NCI-H748 (cell line): ENCODE data around the gene CHRNA4.
"Not testable (repeated sequence)": the region's sequence is repeated elsewhere in the genome, so short reads cannot be mapped to it uniquely, and the experiment has no call there.

Experiments
- DNase-seq: peaks from one replicate; lab custom pipeline; 2025; ENCODE audit not compliant: unreplicated experiment; lab: John Stamatoyannopoulos, UW

Gene CHRNA4

DNA sequence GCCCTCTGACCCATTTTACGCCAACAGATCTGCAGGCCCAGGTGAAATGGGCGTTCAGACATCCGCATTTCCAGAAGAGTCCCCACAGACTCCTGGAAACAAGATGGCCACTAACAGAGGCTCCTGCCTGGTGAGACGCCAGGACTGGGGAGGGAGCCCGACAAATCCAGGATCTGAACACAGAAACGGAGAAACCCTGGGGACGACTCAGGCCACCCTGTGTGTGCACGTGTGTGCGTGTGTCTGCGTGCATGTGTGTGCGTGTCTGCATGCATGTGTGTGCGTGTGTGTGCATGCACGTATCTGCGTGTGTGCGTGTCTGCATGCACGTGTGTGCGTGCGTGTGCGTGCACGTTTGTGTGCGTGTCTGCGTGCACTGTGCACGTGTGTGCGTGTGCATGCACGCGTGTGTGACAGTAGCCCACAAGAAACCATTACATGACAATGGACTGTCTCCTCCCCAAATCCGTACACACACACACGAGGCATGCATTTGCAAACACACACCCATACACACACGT lies 24.9 kb downstream of the CHRNA4 start:
- no peak for DNase-seq

DNA sequence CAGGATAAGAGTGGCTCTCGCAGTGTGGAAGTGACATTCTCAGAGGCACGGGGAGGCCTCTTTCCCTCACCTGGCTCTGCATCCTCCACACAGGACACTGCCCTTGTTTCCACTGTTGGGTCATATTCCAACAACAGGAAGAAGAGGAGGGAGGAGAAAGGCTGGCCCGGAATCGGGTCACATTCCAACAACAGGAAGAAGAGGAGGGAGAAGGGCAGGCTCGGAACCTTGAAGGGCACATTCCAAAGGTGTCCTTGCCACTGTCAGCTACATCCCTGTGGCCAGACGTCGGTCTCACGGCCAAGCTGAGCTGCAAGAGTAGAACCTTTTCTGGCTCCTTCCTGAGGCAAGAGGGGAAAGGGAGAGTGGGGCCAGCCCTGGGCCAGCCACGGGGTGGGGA lies 25.4 kb downstream of the CHRNA4 start:
- DNase-seq: no peak

DNA sequence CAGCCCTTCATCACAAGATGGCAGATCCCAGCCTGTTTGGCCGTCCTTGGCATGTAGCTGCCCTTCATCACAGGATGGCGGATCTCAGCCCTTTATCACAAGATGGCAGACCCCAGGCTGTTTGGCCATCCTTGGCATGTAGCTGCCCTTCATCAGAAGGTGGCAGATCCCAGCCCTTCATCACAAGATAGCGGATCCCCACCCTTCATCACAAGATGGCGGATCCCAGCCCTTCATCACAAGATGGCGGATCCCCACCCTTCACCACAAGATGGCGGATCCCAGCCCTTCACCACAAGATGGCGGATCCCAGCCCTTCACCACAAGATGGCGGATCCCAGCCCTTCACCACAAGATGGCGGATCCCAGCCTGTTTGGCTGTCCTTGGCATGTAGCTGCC lies 26.1 kb downstream of the CHRNA4 start:
- not testable (repeated sequence) for DNase-seq

DNA sequence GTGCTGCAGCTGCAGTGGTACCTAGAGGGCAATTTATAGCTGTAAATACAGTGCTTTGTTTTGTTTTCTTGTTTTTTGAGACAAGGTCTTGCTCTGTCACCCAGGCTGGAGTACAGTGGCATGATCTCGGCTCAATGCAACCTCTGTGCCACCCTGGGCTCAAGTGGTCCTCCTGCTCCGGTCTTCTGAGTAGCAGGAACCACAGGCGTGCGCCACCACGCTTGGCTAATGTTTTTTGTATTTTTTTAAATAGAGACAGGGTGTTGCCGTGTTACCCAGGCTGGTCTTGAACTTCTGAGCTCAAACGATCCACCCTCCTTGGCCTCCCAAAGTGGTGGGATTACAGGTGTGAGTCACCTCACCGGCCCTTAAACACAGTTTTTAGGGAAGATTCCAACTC lies 26.8 kb downstream of the CHRNA4 start:
- DNase-seq: no peak

GRCh38 chr20:63333241-63333836 lies 27.8 kb downstream of the CHRNA4 start:
- no peak for DNase-seq

DNA sequence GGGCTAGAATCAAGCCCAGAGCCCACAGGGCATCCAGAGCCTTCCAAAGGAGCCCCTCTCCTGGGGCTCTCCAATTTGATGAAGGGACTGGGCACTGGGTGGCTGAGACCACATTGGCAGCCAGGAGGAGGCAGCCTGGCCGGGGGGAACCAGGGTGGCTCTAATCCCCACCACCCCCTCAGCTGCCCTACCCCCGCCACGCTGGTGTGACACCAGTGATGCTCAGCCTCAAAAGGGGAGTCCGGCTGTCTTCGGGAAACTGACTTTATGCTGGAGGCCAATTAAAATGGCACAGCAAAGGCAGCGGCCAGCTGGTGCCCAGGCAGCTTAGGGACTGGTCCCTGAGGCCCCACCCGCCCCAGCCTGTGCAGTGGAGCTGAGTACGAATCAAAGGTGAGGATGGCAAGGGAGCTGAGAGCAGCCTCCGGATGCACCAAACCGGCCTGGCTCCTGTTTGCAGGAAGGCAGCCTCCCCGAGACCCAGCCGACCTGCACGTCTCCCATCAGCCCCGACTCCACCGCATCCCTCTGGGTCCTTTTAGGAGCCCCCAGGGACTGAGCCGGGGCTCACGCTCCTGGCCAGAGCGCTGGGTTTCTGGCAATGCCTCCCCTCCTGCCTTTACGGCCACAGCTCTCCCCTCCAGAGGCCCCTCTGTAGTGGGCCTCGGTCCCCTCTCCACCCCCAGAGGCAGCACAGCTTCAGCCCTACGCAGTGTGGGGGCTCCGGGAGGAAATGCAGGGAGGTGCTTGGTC lies 28.5 kb downstream of the CHRNA4 start:
- no peak for DNase-seq

GRCh38 chr20:63331741-63332400 lies 29.3 kb downstream of the CHRNA4 start:
- DNase-seq: no peak

DNA sequence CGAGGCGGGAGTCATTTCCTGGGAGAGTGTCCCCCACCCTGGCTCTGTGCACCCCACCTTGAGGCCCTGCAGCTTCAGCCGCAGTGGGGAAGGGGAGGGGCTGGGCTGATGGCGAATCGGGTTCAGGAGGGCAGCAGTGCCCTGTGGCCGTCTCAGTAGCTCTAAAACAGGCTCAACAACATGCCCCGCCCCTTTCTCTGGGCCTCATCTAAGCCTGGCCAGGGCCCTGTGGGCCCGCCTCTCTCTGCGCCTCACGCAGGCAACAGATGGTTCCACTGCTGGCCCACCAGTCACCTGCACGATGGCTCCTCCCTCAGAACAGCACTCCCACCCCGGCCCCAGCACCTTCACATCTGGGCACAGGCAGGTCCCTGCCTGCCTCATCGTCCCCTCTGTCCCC lies 30.2 kb downstream of the CHRNA4 start:
- DNase-seq: no peak

DNA sequence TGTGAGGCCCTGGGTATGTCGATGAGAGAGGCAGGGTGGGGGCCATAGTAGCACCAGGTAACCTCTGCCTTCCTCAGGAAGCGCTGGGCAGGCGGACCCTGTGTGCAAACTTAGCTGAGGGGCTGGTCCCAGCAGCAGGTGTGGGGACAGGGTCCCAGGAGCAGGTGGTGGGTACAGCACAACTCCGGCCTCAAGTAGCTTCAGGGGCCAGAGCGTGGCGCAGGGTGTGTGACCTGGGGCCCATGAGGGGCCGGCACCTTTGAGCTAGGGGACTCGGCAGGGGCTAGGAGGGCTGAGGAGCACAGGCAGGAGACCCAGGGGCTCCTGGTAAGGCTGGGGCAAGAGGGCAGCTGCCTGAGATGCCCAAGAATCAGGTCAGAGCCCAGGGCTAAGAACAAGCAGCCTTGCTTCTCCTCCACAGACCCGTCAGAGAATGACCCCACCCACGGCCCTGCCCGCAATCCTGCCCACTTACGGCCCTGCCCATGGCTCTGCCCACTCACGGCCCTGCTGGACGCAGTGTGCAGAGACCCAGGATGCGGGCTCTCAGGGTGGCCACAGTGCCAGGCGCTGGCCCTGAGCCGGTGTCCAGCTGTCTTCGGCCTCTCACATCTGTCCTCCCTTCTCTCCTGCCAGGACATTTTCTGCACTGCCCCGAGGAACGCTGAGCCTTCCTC lies 30.9 kb downstream of the CHRNA4 start:
- DNase-seq: no peak

DNA sequence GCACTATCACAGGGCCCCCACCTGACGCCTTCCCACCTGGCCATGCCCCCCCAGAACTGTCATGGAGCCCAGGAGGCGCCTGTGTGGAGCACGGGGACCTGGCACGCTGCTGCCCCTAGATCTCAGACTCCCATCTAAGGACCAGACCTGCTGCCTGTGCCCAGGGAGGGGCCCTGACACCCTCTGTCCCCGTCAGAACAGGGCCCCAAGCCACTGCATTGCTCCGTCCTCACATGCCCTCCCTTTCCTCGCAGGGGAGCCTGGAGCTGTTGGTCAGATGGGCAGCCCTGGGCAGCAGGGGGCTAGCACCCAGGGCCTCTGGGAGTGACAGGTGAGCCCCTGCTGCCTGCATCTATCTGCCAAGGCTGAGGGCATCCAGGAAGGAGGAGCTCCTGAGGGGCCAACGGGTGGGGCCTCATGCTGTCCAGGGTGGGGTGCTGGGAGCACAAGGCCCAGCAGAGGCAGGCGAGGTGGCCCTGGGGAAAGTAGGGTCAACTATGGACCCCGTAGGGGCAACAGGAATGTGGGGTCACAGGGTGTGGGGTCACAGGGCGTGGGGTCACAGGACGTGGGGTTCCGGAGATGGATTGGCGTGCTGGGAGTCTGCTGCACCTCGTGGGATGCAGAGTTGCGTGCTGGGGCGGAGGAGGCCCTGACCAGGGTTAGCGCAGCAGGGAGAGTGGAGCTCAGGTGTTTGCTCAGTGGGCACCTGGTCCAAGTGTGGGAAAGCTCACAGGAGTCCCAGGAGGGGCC lies 31.6 kb downstream of the CHRNA4 start:
- no peak for DNase-seq

- no peak for DNase-seq
Observed at GRCh38 chr20:63328718-63329275, 32.4 kb downstream of the CHRNA4 start.

DNA sequence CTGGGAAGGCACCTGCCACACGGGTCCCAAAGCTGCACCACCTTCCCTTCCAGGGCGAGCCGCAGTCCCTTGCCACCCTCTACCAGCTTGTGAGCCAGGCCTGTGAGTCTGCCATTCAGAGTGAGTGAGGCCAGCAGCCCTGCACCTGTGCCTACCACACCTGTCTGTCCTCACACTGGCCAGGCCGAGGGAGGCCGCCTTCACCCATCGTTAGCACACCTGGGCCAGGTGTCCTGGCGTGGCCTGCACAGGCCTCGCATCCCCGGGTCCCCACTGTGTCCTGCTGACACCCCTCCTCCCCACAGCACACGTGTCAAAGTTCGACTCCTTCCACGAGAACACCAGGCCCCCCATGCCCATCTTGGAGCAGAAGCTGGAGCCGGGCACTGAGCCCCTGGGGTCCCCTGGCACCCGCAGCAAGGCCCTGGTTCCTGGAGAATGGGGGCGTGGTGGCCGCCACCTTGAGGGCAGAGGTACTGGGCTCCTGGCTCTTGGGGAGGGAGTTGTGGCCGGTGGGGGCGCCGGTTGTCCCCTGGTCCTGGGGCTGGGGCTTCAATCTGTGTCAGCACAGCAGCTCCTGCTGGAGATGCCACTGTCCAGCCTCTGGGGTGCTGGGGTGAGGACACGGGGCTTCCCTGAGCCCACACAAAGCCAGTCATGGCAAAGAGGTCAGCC lies 33.0 kb downstream of the CHRNA4 start:
- no peak for DNase-seq

DNA sequence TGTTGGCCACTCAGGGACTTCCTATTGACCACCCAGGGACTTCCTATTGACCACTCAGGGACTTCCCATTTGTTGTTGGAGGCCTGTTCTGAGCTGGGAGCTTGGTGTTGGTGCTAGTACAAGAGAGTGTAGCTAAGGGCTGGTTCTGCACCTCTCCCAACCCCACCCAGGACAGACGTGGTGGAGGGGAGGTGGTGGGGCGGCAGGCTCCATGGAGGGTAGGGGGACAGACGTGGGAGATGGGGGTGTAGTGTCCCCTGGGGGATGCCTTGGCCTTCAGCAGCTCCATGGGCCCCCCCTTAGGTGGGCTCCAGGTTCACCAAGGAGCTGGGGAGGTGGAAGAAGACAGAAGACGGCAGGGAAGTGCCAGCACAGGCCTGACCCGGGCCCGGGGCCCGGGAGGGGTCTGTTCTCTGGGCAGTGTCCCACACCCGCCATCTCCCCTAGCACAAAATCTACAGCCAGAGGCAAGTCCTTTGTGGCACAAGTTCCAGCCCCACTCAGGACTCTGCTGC lies 33.9 kb downstream of the CHRNA4 start:
- no peak for DNase-seq

DNA sequence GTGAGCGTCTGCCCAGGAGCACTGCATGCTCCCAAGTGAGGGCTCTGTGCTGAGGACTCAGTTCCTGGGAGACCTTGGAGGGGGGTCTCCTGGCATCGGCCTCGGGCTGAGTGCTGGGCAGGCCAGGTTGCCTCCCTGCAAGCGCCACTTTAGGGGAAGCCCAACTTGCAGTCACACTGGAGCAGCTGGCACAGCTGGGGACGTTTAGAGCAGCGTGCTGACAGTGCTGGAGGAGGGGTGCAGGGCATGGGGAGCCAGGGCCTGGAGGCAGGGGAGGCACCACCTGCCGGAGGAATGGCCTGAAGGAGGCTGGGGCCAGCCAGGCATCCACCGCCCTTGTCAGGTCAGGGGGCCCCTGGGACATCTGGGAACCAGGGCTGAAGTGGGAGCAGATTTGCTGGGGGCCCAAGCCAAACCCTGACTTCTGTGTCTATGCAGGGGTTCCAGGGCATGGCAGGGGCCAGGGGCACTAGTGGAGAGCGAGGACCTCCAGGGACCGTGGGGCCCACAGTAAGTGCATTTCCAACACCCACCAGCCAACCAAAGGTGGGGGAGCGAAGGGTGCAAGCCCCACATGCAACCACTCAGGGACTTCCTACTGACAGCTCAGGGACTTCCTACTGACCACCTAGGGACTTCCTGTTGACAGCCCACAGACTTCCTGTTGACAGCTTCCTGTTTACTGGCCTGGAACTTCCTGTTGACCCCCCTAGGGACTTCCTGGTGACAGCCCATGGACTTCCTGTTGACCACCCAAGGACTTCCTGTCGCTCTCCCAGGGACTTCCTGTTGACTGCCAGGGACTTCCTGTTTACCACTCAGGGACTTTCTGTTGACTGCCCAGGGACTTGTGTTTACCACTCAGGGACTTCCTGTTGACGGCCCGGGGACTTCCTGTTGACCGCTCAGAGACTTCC lies 34.6 kb downstream of the CHRNA4 start:
- DNase-seq: no peak

DNA sequence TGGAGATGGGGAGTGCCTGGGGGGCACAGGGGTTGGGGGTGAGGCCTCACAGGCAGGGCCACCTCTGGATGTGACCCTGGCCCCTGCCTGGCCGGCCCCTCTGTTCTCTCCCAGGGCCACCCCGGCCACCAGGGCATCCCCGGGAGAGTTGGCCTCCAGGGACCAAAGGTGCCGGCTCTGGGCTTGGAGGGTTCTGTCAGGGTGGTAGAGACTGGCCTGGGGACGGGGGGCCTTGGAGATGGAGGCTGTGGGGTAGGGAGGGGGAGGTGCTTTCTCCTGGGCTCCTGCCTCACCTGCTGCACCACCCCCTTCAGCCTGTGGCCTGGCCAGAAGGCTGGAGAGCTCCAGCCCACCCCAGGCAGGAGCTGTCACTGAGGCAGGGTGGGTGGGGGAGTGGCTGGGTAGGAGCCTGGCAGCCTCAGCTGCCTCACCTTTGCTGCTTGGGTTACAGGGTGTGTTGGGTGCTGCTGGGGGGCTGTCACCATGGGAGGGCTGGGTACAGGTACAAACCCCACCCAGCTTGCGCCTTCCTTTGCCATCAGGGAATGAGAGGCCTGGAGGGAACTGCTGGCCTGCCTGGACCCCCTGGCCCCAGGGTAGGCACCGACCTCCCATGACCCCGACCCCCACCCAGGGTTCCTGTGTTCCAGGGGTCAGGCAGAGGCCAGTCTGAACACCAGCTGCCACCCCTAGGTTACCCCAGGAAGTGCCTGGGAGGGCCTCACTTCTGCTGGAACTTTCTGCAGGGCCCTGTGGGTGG lies 35.4 kb downstream of the CHRNA4 start:
- no peak for DNase-seq

DNA sequence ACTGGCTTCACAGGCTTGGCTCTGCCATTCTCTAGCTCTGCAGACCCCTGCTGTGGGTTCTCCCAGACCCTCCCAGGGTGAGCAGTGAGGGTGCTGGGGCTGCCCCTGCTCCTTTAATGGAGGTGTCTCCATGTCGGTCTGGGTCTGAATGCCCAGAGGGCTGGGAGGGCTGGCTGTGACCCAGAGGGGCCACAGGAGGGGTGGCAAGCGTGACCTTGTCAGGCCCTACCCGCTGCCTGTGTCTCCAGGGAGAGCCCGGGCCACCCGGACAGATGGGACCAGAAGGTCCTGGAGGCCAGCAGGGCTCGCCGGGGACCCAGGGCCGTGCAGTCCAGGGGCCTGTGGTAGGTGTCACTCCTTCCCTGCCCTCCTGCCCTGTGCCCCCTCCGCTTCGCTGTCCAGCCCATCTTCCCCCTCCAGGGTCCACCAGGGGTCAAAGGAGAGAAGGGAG lies 36.1 kb downstream of the CHRNA4 start:
- no peak for DNase-seq

- no peak for DNase-seq
Observed at GRCh38 chr20:63323357-63323981, 37.7 kb downstream of the CHRNA4 start.

GRCh38 chr20:63322933-63323273 lies 38.2 kb downstream of the CHRNA4 start:
- no peak for DNase-seq
